HCT116 (cell line): ENCODE data around the gene VPS9D1. TPM values are rescaled to one million over a fixed set of nuclear protein-coding genes. Genes with fewer than 3 reads are reported as not detected.
"Not testable (repeated sequence)": the region's sequence is repeated elsewhere in the genome, so short reads cannot be mapped to it uniquely, and the experiment has no call there.

ENCODE experiments used
- ATAC-seq: fragments of 200-7000 bp; cut with Tn5 transposase; 2 replicates; pipeline ENCODE4 v1.9.1; 2020; ENCODE audit warnings: mild to moderate bottlenecking, moderate library complexity
- BruUV-seq: library from RNA; stranded (reverse); fragments of 400-500 nt; replicated peaks from 2 replicates; lab custom pipeline; 2021; lab: Mats Ljungman, UMichigan
- CTCF ChIA-PET: fragments of 300-600 bp; sonication (Branson Sonifier 250); formaldehyde crosslinking; loops from one replicate; lab custom pipeline; 2021; ENCODE audit warnings: antibody characterized with exemption; lab: Charles Lee
- POLR2A ChIA-PET: fragments of 300-600, 350-600 bp; sonication (Branson Sonifier 250); formaldehyde crosslinking; loops from one replicate; lab custom pipeline; 2021; ENCODE audit warnings: antibody characterized with exemption; lab: Charles Lee
- RAD21 ChIA-PET, 2 experiments: fragments of 300-600 bp; sonication (Branson Sonifier 250); formaldehyde crosslinking; loops; one replicate each; lab custom pipeline; 2023; ENCODE audit warnings: low total read pairs in 2 of 2; ENCODE audit not compliant: uncharacterized antibody in 2 of 2, unreplicated experiment in 2 of 2, low non-redundant PET in 1 of 2; lab: Charles Lee
- DNase-seq: peaks from one replicate; pipeline ENCODE4 v3.0.0-alpha.2; 2010; ENCODE audit warnings: low read depth, low spot score
- H2AFZ ChIP-seq: fragments of 200-600 bp; shearing (Covaris generic), sonication (generic); 2 replicates; pipeline ENCODE4 v1.6.1; 2017; ENCODE audit warnings: low read depth, mixed run types, mixed read lengths, antibody characterized with exemption, low read length; ENCODE audit not compliant: poor library complexity, severe bottlenecking
- H3K27ac ChIP-seq: 2 replicates; pipeline ENCODE4 v1.5.1; 2012; ENCODE audit warnings: low read depth, low read length
- H3K27me3 ChIP-seq: fragments of 200-600 bp; sonication (generic); 2 replicates; pipeline ENCODE4 v1.6.1; 2016; ENCODE audit warnings: mixed run types, low read length, mixed read lengths; ENCODE audit not compliant: insufficient read depth
- H3K36me3 ChIP-seq, 2 experiments: fragments of 200-500 bp in 1 of 2; fragments of 200-600 bp in 1 of 2; sonication (Bioruptor generic) in 1 of 2; sonication (generic) in 1 of 2; 2 replicates each; pipeline versions ENCODE4 v1.5.1 to v1.6.1; 2014 to 2016; ENCODE audit warnings: low read length in 2 of 2, inconsistent platforms in 1 of 2, mixed read lengths in 1 of 2, mixed run types in 1 of 2; ENCODE audit not compliant: insufficient read depth in 2 of 2, control insufficient read depth in 1 of 2
- H3K4me1 ChIP-seq, 2 experiments: fragments of 200-600 bp in 1 of 2; sonication (generic) in 1 of 2; 2 replicates each; pipeline versions ENCODE4 v1.5.1 to v1.6.1; 2012 to 2017; ENCODE audit warnings: low read length in 2 of 2, inconsistent platforms in 1 of 2, mild to moderate bottlenecking in 1 of 2, mixed read lengths in 1 of 2, mixed run types in 1 of 2, moderate library complexity in 1 of 2; ENCODE audit not compliant: insufficient read depth in 2 of 2, control insufficient read depth in 1 of 2
- H3K4me2 ChIP-seq: fragments of 200-600 bp; sonication (generic); 2 replicates; pipeline ENCODE4 v1.6.1; 2017; ENCODE audit warnings: mixed run types, low read length, mixed read lengths
- H3K4me3 ChIP-seq, 2 experiments: fragments of 200-600 bp in 1 of 2; sonication (generic) in 1 of 2; replicated peaks in 1 of 2; 2 replicates each; pipeline ENCODE4 v1.5.1; 2011 to 2016; ENCODE audit warnings: low read length in 2 of 2, control low read depth in 1 of 2, low read depth in 1 of 2, mild to moderate bottlenecking in 1 of 2, mixed read lengths in 1 of 2, mixed run types in 1 of 2
- H3K79me2 ChIP-seq: fragments of 200-600 bp; sonication (generic); 2 replicates; pipeline ENCODE4 v1.6.1; 2017; ENCODE audit warnings: mild to moderate bottlenecking, mixed run types, low read length, moderate library complexity, mixed read lengths; ENCODE audit not compliant: insufficient read depth
- H3K9ac ChIP-seq: fragments of 200-600 bp; sonication (generic); 2 replicates; pipeline ENCODE4 v1.6.1; 2016; ENCODE audit warnings: low read length, mixed read lengths
- H3K9me2 ChIP-seq: fragments of 200-600 bp; sonication (generic), shearing (Covaris generic); 2 replicates; pipeline ENCODE4 v1.6.1; 2017; ENCODE audit warnings: mixed run types, mild to moderate bottlenecking, moderate library complexity; ENCODE audit not compliant: insufficient read depth
- H3K9me3 ChIP-seq, 2 experiments: fragments of 200-500 bp in 1 of 2; fragments of 200-600 bp in 1 of 2; sonication (Bioruptor generic) in 1 of 2; sonication (generic) in 1 of 2; 2 replicates each; pipeline ENCODE4 v1.6.1; 2014 to 2017; ENCODE audit warnings: low read length in 2 of 2, mixed read lengths in 2 of 2, inconsistent platforms in 1 of 2, low read depth in 1 of 2, mild to moderate bottlenecking in 1 of 2, mixed run types in 1 of 2, moderate library complexity in 1 of 2; ENCODE audit not compliant: control insufficient read depth in 1 of 2, insufficient read depth in 1 of 2
- H4K20me1 ChIP-seq: fragments of 200-600 bp; sonication (generic), shearing (Covaris generic); 2 replicates; pipeline ENCODE4 v1.6.1; 2017; ENCODE audit warnings: mixed run types, mild to moderate bottlenecking, moderate library complexity; ENCODE audit not compliant: insufficient read depth
- CBX3 ChIP-seq: IDR thresholded peaks from 2 replicates; pipeline ENCODE4 v1.6.1; 2012; ENCODE audit warnings: low read depth
- CTCF ChIP-seq, 3 experiments: fragments of 200-600 bp in 1 of 3; sonication (generic) in 1 of 3; IDR thresholded peaks in 2 of 3; conservative IDR thresholded peaks in 1 of 3; 2 replicates each; pipeline ENCODE4 v1.5.1; 2012 to 2017; ENCODE audit warnings: low read depth in 2 of 3, low read length in 2 of 3, antibody characterized with exemption in 1 of 3, borderline replicate concordance in 1 of 3, control low read depth in 1 of 3, mild to moderate bottlenecking in 1 of 3, mixed read lengths in 1 of 3, mixed run types in 1 of 3, moderate library complexity in 1 of 3; ENCODE audit not compliant: insufficient read depth in 1 of 3
- JUND ChIP-seq: IDR thresholded peaks from 2 replicates; pipeline ENCODE4 v1.6.1; 2012
- POLR2AphosphoS5 ChIP-seq: IDR thresholded peaks from 2 replicates; pipeline ENCODE4 v1.6.1; 2011; ENCODE audit warnings: mild to moderate bottlenecking, low read depth, low read length, moderate library complexity
- TCF7L2 ChIP-seq: IDR thresholded peaks from 2 replicates; pipeline ENCODE4 v1.7.0; 2011; ENCODE audit warnings: borderline replicate concordance, inconsistent platforms; ENCODE audit not compliant: insufficient read depth, insufficient read length; ENCODE audit errors: extremely low read depth
- YY1 ChIP-seq: IDR thresholded peaks from 2 replicates; pipeline ENCODE4 v1.6.1; 2011; ENCODE audit warnings: low read length, low read depth, moderate library complexity, mild to moderate bottlenecking; ENCODE audit not compliant: insufficient replicate concordance; ENCODE audit errors: extremely low read depth
- ZNF274 ChIP-seq: fragments of 200-500 bp; sonication (Bioruptor generic); IDR thresholded peaks from 2 replicates; pipeline ENCODE4 v1.6.1; 2014; ENCODE audit warnings: mild to moderate bottlenecking, low read depth, low read length, inconsistent platforms
- intact Hi-C: fragments of 100-400 bp; cut with micrococcal nuclease; formaldehyde crosslinking; loops from 2 replicates; pipeline ENCODE4 v1.10.0; 2022
- total RNA-seq: library from RNA; stranded (reverse); gene quantifications from one replicate; pipeline ENCODE4 v1.2.1, GENCODE V29; 2021; ENCODE audit not compliant: unreplicated experiment

Gene VPS9D1
- total RNA-seq, 1 experiment from 2014 or later, result 4.2 TPM

GRCh38 chr16:89700100-89700648, 20.5 kb downstream of the VPS9D1 start:
- TSS peak; percentile 47 for BruUV-seq
- Histone ChIP-seq H3K9me3 (no peaks in the 10 kb centered on the region), H3K4me2 (peak overlapping the region; percentile 98), H3K4me1 (peaks cover 15 to 27% of the 10 kb centered on the region in 2 experiments), H2AFZ (no peak overlapping the region), H3K79me2 (peaks cover 24% of the 10 kb centered on the region), H3K27me3 (no peaks in the 10 kb centered on the region), H3K4me3 (peak overlapping the region; percentile 76 to 90), H3K9ac (peak overlapping the region; percentile 85), H3K9me2 (no peaks in the 10 kb centered on the region), H4K20me1 (peaks cover 3% of the 10 kb centered on the region; the same call in 1 of the 2 replicates), H3K27ac (peak overlapping the region; percentile 88), H3K36me3 (peaks cover 6 to 12% of the 10 kb centered on the region in 2 experiments; a peak in 2 of 4 replicates)
- TF ChIP-seq CTCF (IDR thresholded peaks at IDR 0.05 in 2 of 3, conservative IDR thresholded peaks at IDR 0.05 in 1 of 3; ENCODE audit: borderline replicate concordance in 1 of 3, insufficient read depth in 1 of 3, low read depth in 2 of 3, low read length in 2 of 3) (peak in 2 of 3 experiments; percentile 57 to 74; a peak in 4 of 6 replicates), CBX3 (no peak), JUND (no peak), TCF7L2 (peak; percentile 69), YY1 (peak; percentile 70), POLR2AphosphoS5 (peak; percentile 88), ZNF274 (no peak)
- ATAC-seq (peak; percentile 60), DNase-seq (peak; percentile 100)
- intact Hi-C loops, result loop anchor here (1.0 kb wide), 2 partner anchors 14 to 93 kb away; partner anchors contain the start of gene CDK10
- CTCF ChIA-PET, result interaction anchor here (0.9 to 2.8 kb wide), 16 partner anchors 9 to 222 kb away, joined by 3 to 20 read pairs (median 5); partner anchors contain the start of genes CDK10, CHMP1A, SPATA33 and TCF25
- POLR2A ChIA-PET, result interaction anchor here (0.6 to 2.0 kb wide), 18 partner anchors 9 to 223 kb away, joined by 3 to 7 read pairs (median 4); partner anchors contain the start of genes CDK10, CHMP1A, FANCA and SPATA33
- RAD21 ChIA-PET, result interaction anchor here (0.6 to 1.2 kb wide), 3 partner anchors 14 to 23 kb away, joined by 3 to 4 read pairs (median 4); partner anchors contain the start of genes CDK10 (in 1 of the 2) and VPS9D1 (in 1 of the 2)

- not testable (repeated sequence) for H3K9me3 ChIP-seq, H2AFZ ChIP-seq, H3K9me2 ChIP-seq, DNase-seq, BruUV-seq, ATAC-seq, H4K20me1 ChIP-seq, H3K27me3 ChIP-seq
- H3K79me2 ChIP-seq, result peaks cover 24% of the 10 kb centered on the region
- peaks cover 15 to 27% of the 10 kb centered on the region in 2 experiments for H3K4me1 ChIP-seq
- H3K9ac ChIP-seq, result peak overlapping the region; percentile 85
- H3K4me3 ChIP-seq, result peak overlapping the region; percentile 76 to 90
- peaks cover 6 to 16% of the 10 kb centered on the region in 2 experiments; a peak in 2 of 4 replicates for H3K36me3 ChIP-seq
- RAD21 ChIA-PET, result interaction anchor here (0.6 to 1.2 kb wide), 3 partner anchors 13 to 23 kb away, joined by 3 to 4 read pairs (median 4); partner anchors contain the start of genes CDK10 (in 1 of the 2) and VPS9D1 (in 1 of the 2)
- POLR2A ChIA-PET, result interaction anchor here (0.6 to 1.5 kb wide), 12 partner anchors 9 to 158 kb away, joined by 3 to 7 read pairs (median 4); partner anchors contain the start of genes CDK10 and FANCA
- intact Hi-C loops, result loop anchor here (1.0 kb wide), 2 partner anchors 13 to 94 kb away; partner anchors contain the start of gene CDK10
- peak overlapping the region; percentile 98 for H3K4me2 ChIP-seq
- H3K27ac ChIP-seq, result peak overlapping the region; percentile 66
- CTCF ChIA-PET, result interaction anchor here (0.9 to 2.8 kb wide), 15 partner anchors 10 to 223 kb away, joined by 3 to 20 read pairs (median 5); partner anchors contain the start of genes CDK10, CHMP1A, SPATA33 and TCF25
These were observed 21.0 kb downstream of the VPS9D1 start for GRCh38 chr16:89699629-89700099.

- BruUV-seq, H3K9ac ChIP-seq, H2AFZ ChIP-seq, DNase-seq, H3K9me3 ChIP-seq, H3K27me3 ChIP-seq, H4K20me1 ChIP-seq, ATAC-seq, intact Hi-C loops, H3K9me2 ChIP-seq, RAD21 ChIA-PET, H3K4me2 ChIP-seq, H3K27ac ChIP-seq, H3K4me3 ChIP-seq: not testable (repeated sequence)
- POLR2A ChIA-PET, result interaction anchor here (1.3 kb wide), 1 partner anchor 12 kb away, joined by 4 read pairs; the partner anchor contains the start of gene CDK10
- Histone ChIP-seq H3K4me1 (peaks cover 15 to 27% of the 10 kb centered on the region in 2 experiments), H3K79me2 (peaks cover 24% of the 10 kb centered on the region), H3K36me3 (peaks cover 8 to 25% of the 10 kb centered on the region in 2 experiments; a peak in 2 of 4 replicates)
- CTCF ChIA-PET, result interaction anchor here (2.4 kb wide), 1 partner anchor 13 kb away, joined by 14 read pairs; the partner anchor contains the start of gene CDK10
These were observed 22.0 kb downstream of the VPS9D1 start for GRCh38 chr16:89698717-89699116.
